GM10248 (cell line): ENCODE measurements around the gene SPIN2B.
"Not testable (repeated sequence)": the region's sequence is repeated elsewhere in the genome, so short reads cannot be mapped to it uniquely, and the experiment has no call there.

Experiments
- CTCF ChIA-PET: fragments of 300-600 bp; sonication (Branson Sonifier 250); formaldehyde crosslinking; extraction: SDS; loops from one replicate; lab custom pipeline; 2021; ENCODE audit warnings: antibody characterized with exemption; lab: Yijun Ruan, JAX
- POLR2A ChIA-PET: fragments of 350-650 bp; sonication (Branson Sonifier 250); formaldehyde crosslinking; extraction: SDS; loops from one replicate; lab custom pipeline; 2020; ENCODE audit warnings: antibody characterized with exemption; lab: Yijun Ruan, JAX
- DNase-seq: peaks from one replicate; pipeline ENCODE4 v3.0.0; 2012; ENCODE audit errors: extremely low spot score
- TF ChIP-seq, protein P1 (sequence below): IDR thresholded peaks from 2 replicates; pipeline ENCODE4 v1.5.1; 2012; ENCODE audit warnings: mild to moderate bottlenecking, low read depth; ENCODE audit errors: extremely low read depth, missing control alignments, control extremely low read depth

Gene SPIN2B

DNA sequence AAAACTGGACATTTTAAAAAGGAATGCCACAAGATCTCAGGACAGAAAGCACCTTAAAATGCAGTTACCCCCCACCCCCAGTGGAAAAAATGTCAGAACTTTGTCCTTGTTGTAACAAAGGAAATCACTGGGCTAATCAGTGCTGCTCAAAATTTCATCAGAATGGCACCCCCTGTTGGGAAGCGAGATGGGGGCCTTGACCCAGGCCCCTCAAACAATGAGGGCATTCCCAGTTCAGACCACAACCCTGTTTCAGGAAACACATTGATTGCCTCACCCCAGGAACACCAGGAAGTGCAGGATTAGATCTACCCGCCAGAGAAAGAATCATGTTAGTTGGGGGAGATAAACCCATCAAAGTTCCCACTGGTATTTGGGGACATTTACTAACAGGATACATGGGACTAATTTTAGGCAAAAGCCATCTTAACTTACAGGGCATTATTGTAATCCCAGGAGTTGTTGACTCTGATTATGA, 16.4 kb downstream of the SPIN2B start:
- CTCF ChIA-PET: interaction anchor here (1.8 kb wide), 1 partner anchor 10 kb away, joined by 5 read pairs; no protein-coding TSS in a partner anchor
- no peak for DNase-seq
- POLR2A ChIA-PET: no interaction called here
- TF ChIP-seq, protein P1, sequence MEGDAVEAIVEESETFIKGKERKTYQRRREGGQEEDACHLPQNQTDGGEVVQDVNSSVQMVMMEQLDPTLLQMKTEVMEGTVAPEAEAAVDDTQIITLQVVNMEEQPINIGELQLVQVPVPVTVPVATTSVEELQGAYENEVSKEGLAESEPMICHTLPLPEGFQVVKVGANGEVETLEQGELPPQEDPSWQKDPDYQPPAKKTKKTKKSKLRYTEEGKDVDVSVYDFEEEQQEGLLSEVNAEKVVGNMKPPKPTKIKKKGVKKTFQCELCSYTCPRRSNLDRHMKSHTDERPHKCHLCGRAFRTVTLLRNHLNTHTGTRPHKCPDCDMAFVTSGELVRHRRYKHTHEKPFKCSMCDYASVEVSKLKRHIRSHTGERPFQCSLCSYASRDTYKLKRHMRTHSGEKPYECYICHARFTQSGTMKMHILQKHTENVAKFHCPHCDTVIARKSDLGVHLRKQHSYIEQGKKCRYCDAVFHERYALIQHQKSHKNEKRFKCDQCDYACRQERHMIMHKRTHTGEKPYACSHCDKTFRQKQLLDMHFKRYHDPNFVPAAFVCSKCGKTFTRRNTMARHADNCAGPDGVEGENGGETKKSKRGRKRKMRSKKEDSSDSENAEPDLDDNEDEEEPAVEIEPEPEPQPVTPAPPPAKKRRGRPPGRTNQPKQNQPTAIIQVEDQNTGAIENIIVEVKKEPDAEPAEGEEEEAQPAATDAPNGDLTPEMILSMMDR: no peak

DNA sequence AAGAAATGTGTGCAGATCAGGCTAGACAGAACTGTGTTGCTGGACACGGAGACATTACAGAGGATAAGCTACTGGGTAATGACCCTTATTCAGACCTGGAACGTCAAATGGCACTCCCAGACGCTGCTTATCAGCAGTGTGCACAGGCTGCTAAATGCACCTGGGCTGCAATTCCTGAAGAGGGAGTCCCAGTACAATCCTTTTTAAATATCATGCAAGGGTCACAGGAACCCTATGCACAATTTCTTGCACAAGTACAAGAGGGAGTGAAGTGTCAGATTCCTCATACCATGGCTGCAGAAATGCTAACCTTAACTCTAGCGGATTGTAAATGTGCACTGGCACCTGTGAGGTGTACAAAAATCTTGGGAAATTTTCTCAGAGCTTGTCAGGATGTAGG, 16.9 kb downstream of the SPIN2B start:
- TF ChIP-seq, protein P1: no peak
- DNase-seq: no peak
- ChIA-PET POLR2A (no interaction called here), CTCF (no interaction called here)

DNA sequence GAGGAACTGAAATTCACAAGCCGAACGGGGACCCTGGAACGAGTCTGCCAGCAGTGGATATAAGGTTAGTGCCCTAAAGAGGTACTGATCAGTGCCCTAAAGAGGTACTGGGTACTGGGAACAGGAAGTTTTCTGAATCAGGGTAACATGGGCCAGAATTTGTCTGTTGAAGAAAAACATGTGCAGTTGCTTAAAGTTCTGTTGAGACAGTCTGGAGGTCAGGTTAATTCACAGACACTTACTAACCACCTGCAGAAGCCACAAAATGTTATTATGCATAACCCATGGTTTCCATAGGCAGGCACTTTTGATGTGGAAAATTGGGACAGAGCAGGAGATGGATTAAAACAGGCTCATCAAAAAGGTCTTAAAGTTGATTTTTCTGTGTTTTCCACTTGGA, 17.9 kb downstream of the SPIN2B start:
- CTCF ChIA-PET: no interaction called here
- POLR2A ChIA-PET: no interaction called here
- no peak for DNase-seq
- TF ChIP-seq, protein P1: no peak

DNA sequence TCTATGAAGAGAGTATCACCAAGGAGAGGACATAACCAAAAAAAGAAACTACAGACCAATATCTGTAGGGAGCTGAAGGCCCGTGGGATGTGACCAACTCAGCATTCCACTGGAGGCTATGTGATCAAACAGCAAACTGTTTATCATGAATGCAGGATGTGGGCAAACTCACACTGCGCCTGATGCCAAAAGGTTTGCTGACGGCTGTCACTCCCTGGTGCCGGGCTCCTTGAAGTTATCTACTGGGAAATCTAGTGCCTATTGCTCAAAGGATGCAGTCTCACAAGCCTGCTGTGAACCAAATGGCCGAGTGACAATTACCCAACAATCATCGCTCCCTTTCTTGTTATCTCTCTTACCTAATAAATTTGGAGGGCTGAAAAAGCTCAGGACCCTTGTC, 18.4 kb downstream of the SPIN2B start:
- DNase-seq, POLR2A ChIA-PET, CTCF ChIA-PET: not testable (repeated sequence)

GRCh38 chrX:57083143-57083542, 38.2 kb downstream of the SPIN2B start:
- TF ChIP-seq, protein P1: no peak
- POLR2A ChIA-PET: no interaction called here
- CTCF ChIA-PET: no interaction called here
- DNase-seq: no peak

GRCh38 chrX:57074458-57074857, 46.9 kb downstream of the SPIN2B start:
- ChIA-PET POLR2A (no interaction called here), CTCF (no interaction called here)
- TF ChIP-seq, protein P1: no peak

GRCh38 chrX:57070185-57070984, 51.0 kb downstream of the SPIN2B start:
- ChIA-PET POLR2A (no interaction called here), CTCF (no interaction called here)
- DNase-seq: no peak
- TF ChIP-seq, protein P1: no peak

More at GRCh38 chrX:57074458-57074857, 46.9 kb downstream of the SPIN2B start:
- DNase-seq: no peak
